K562 (cell line): ENCODE measurements around the gene TNK2. TPM values are rescaled to one million over a fixed set of nuclear protein-coding genes. Genes with fewer than 3 reads are reported as not detected.
"Not testable (repeated sequence)": the region's sequence is repeated elsewhere in the genome, so short reads cannot be mapped to it uniquely, and the experiment has no call there.

Experiments
- ATAC-seq: fragments of 200-7000 bp; cut with Tn5 transposase; 3 replicates; pipeline ENCODE4 v1.9.1; 2020; ENCODE audit warnings: moderate library complexity
- BruUV-seq: library from RNA; stranded (reverse); fragments of 400-500 nt; replicated peaks from 2 replicates; lab custom pipeline; 2021; lab: Mats Ljungman, UMichigan
- CTCF ChIA-PET: fragments of 300-600 bp; formaldehyde crosslinking; extraction: SDS; loops from one replicate; lab custom pipeline; 2021; ENCODE audit warnings: low intra/inter-chr PET ratio; lab: Yijun Ruan, JAX
- POLR2A ChIA-PET: fragments of 300-600, 350-650 bp; sonication (Branson Sonifier 250); formaldehyde crosslinking; extraction: SDS; loops from one replicate; lab custom pipeline; 2021; ENCODE audit warnings: antibody characterized with exemption, inconsistent platforms; lab: Yijun Ruan, JAX
- DNase-seq, 4 experiments: peaks; one replicate each; pipeline versions ENCODE4 v3.0.0 to v3.0.0-alpha.2; 2011 to 2018; ENCODE audit warnings: low spot score in 3 of 4, mixed read lengths in 3 of 4; ENCODE audit errors: extremely low read depth in 1 of 4
- FAIRE-seq: peaks from 2 replicates; lab custom pipeline; 2011; peaks lifted over from hg19 to GRCh38; lab: Jason Lieb, UNC
- H2AFZ ChIP-seq: 2 replicates; pipeline ENCODE4 v1.6.0; 2011; ENCODE audit warnings: low read depth, low read length, control low read depth, inconsistent platforms
- H3K27ac ChIP-seq: fragments of 200-600 bp; 3 replicates; pipeline ENCODE4 v1.8.0; 2011; ENCODE audit warnings: low read depth, mild to moderate bottlenecking, control low read depth, inconsistent platforms, low read length, moderate library complexity, mixed read lengths; ENCODE audit errors: extremely low read depth
- H3K27me3 ChIP-seq, 2 experiments: fragments of 300-600 bp in 1 of 2; 2 replicates in 1 of 2; 3 replicates in 1 of 2; pipeline versions ENCODE4 v1.6.0 to v1.8.0; 2011; ENCODE audit warnings: inconsistent platforms in 2 of 2, low read length in 2 of 2, mild to moderate bottlenecking in 1 of 2, mixed read lengths in 1 of 2, moderate library complexity in 1 of 2; ENCODE audit not compliant: control insufficient read depth in 2 of 2, insufficient read depth in 2 of 2
- H3K36me3 ChIP-seq: fragments of 300-600 bp; 3 replicates; pipeline ENCODE4 v1.8.0; 2011; ENCODE audit warnings: mild to moderate bottlenecking, low read length, inconsistent platforms; ENCODE audit not compliant: control insufficient read depth, insufficient read depth
- H3K4me1 ChIP-seq, 2 experiments: fragments of 200-600 bp in 1 of 2; replicated peaks in 1 of 2; 2 replicates in 1 of 2; 3 replicates in 1 of 2; pipeline versions ENCODE4 v1.5.1 to v1.8.0; 2011; ENCODE audit warnings: inconsistent platforms in 2 of 2, low read length in 2 of 2, mild to moderate bottlenecking in 1 of 2, mixed read lengths in 1 of 2, moderate library complexity in 1 of 2; ENCODE audit not compliant: control insufficient read depth in 2 of 2, insufficient read depth in 2 of 2
- H3K4me2 ChIP-seq: 2 replicates; pipeline ENCODE4 v1.6.1; 2011; ENCODE audit warnings: low read length, control low read depth, inconsistent platforms, mixed read lengths; ENCODE audit not compliant: insufficient read depth
- H3K4me3 ChIP-seq: fragments of 200-600 bp; sonication (generic), shearing (Covaris generic); 2 replicates; pipeline ENCODE4 v1.5.1; 2016; ENCODE audit warnings: control low read depth, inconsistent platforms
- H3K79me2 ChIP-seq: fragments of 200-600 bp; 3 replicates; pipeline ENCODE4 v1.8.0; 2011; ENCODE audit warnings: low read length, inconsistent platforms; ENCODE audit not compliant: control insufficient read depth, insufficient read depth
- H3K9ac ChIP-seq, 2 experiments: 2 replicates each; pipeline versions ENCODE4 v1.6.0 to v1.6.1; 2011; ENCODE audit warnings: low read depth in 2 of 2, low read length in 2 of 2, control low read depth in 1 of 2, inconsistent platforms in 1 of 2, mild to moderate bottlenecking in 1 of 2, mixed read lengths in 1 of 2; ENCODE audit not compliant: insufficient read depth in 1 of 2
- H3K9me1 ChIP-seq: one replicate; pipeline ENCODE4 v1.6.0; 2011; ENCODE audit warnings: inconsistent platforms, mild to moderate bottlenecking, low read length, moderate library complexity; ENCODE audit not compliant: control insufficient read depth, insufficient read depth
- H3K9me3 ChIP-seq: replicated peaks from 2 replicates; pipeline ENCODE4 v1.5.1; 2011; ENCODE audit warnings: low read depth, low read length, inconsistent platforms; ENCODE audit not compliant: control insufficient read depth, insufficient read depth
- H4K20me1 ChIP-seq: replicated peaks from 2 replicates; pipeline ENCODE4 v1.6.1; 2011; ENCODE audit warnings: low read length, inconsistent platforms, mixed read lengths; ENCODE audit not compliant: control insufficient read depth, insufficient read depth
- CHD1 ChIP-seq: fragments of 200-600 bp; sonication (generic); IDR thresholded peaks from one replicate; pipeline ENCODE4 v1.6.1; 2012; ENCODE audit warnings: mild to moderate bottlenecking, moderate library complexity, low read length, inconsistent platforms
- E2F6 ChIP-seq, 2 experiments: IDR thresholded peaks; 2 replicates each; pipeline ENCODE4 v1.6.1; 2011; ENCODE audit warnings: borderline replicate concordance in 1 of 2, control low read depth in 1 of 2, low read depth in 1 of 2, low read length in 1 of 2, mild to moderate bottlenecking in 1 of 2, mixed read lengths in 1 of 2, moderate library complexity in 1 of 2; ENCODE audit not compliant: insufficient read depth in 1 of 2, insufficient read length in 1 of 2, poor library complexity in 1 of 2, severe bottlenecking in 1 of 2; ENCODE audit errors: extremely low read depth in 1 of 2
- EGR1 ChIP-seq: fragments of 450-650 bp; conservative IDR thresholded peaks from 2 replicates; pipeline ENCODE4 v1.6.1; 2017; ENCODE audit warnings: mild to moderate bottlenecking
- FUS ChIP-seq: fragments of 200-400 bp; formaldehyde crosslinking; optimal IDR thresholded peaks from 2 replicates; pipeline ENCODE3; 2017; ENCODE audit warnings: low read depth, low read length
- ILK ChIP-seq: fragments of 450-650 bp; IDR thresholded peaks from 2 replicates; pipeline ENCODE4 v1.6.1; 2016; ENCODE audit warnings: missing genetic modification characterization, low read depth, mild to moderate bottlenecking, missing compliant biosample characterization, moderate library complexity, borderline replicate concordance
- MCM2 ChIP-seq: fragments of 450-650 bp; IDR thresholded peaks from 2 replicates; pipeline ENCODE4 v1.6.1; 2017; ENCODE audit warnings: low read depth, mild to moderate bottlenecking
- PKNOX1 ChIP-seq: fragments of 450-650 bp; IDR thresholded peaks from 2 replicates; pipeline ENCODE4 v1.6.1; 2016
- POLR2G ChIP-seq: fragments of 200-400 bp; formaldehyde crosslinking; IDR thresholded peaks from 2 replicates; pipeline ENCODE4 v1.6.1; 2017; ENCODE audit warnings: low read depth, mild to moderate bottlenecking, antibody characterized with exemption, low read length, moderate library complexity
- RBM14 ChIP-seq: fragments of 200-400 bp; formaldehyde crosslinking; IDR thresholded peaks from 2 replicates; pipeline ENCODE4 v1.6.1; 2018; ENCODE audit warnings: low read depth, mild to moderate bottlenecking, low read length, moderate library complexity, borderline replicate concordance; ENCODE audit not compliant: insufficient read depth
- RBM39 ChIP-seq: fragments of 200-400 bp; formaldehyde crosslinking; optimal IDR thresholded peaks from 2 replicates; pipeline ENCODE3; 2018; ENCODE audit warnings: low read depth, low read length
- RFX1 ChIP-seq: fragments of 450-650 bp; IDR thresholded peaks from 2 replicates; pipeline ENCODE4 v1.6.1; 2016; ENCODE audit warnings: mild to moderate bottlenecking, moderate library complexity
- SPI1 ChIP-seq: IDR thresholded peaks from 2 replicates; pipeline ENCODE4 v1.6.1; 2011; ENCODE audit warnings: low read depth, low read length, control low read depth, borderline replicate concordance
- ZBTB7A ChIP-seq: IDR thresholded peaks from 2 replicates; pipeline ENCODE4 v1.6.1; 2011; ENCODE audit warnings: low read depth, mild to moderate bottlenecking, low read length, moderate library complexity, borderline replicate concordance; ENCODE audit not compliant: control insufficient read depth
- ZNF282 ChIP-seq: sonication (generic); formaldehyde crosslinking; IDR thresholded peaks from 2 replicates; pipeline ENCODE4 v1.8.1; 2023; ENCODE audit warnings: missing genetic modification reagents
- WGBS: fragments of 100-300 bp; shearing (Covaris generic); methylation state at CpG from one replicate; pipeline ENCODE4 v1.1.6; 2016; ENCODE audit warnings: low coverage, mixed read lengths; ENCODE audit not compliant: insufficient coverage; ENCODE audit errors: missing lambda C conversion rate; 5-methylcytosine and 5-hydroxymethylcytosine counted together
- in situ Hi-C: fragments of 300-500 bp; cut with MboI; formaldehyde crosslinking; loops from 4 replicates; pipeline ENCODE4 v1.15.0; 2018; ENCODE audit warnings: inconsistent platforms, mixed read lengths
- intact Hi-C: fragments of 100-400 bp; cut with micrococcal nuclease; formaldehyde crosslinking; loops from 2 replicates; pipeline ENCODE4 v1.14.2; 2022
- polyA plus RNA-seq, 8 experiments: library from polyadenylated mRNA; depleted of rRNA in 4 of 8; stranded (reverse) in 5 of 8; unstranded in 3 of 8; fragments of >200 nt; fragmentation: Nextera tagmentation in 2 of 8; fragmentation: Illumina TruSeq in 1 of 8; extraction: Ambion mirVana in 2 of 8; extraction: Trizol in 1 of 8; gene quantifications; 2 replicates each; pipeline versions ENCODE4 v1.2.1 to v1.2.3, GENCODE V29; 2011 to 2014; ENCODE audit warnings: inconsistent platforms in 1 of 8, missing spikeins in 1 of 8
- total RNA-seq, 7 experiments: library from RNA; depleted of rRNA in 6 of 7; stranded (reverse); fragments of >200 nt in 6 of 7; fragmentation: Illumina TruSeq in 2 of 7; extraction: Trizol in 2 of 7; gene quantifications; 2 replicates each; pipeline versions ENCODE4 v1.2.1 to v1.2.3, GENCODE V29; 2011 to 2021; ENCODE audit warnings: low replicate concordance in 1 of 7

The TNK2 gene
- total and polyA plus RNA-seq, 9 of the 15 experiments (the other 6 are each of a cell fraction or from before 2014, with no cell fraction given) = 0.03 to 33.8 (median 6.5) TPM

- TF ChIP-seq RBM39 (no peak), FUS (no peak), PKNOX1 (no peak), RFX1 (no peak), MCM2 (no peak), ILK (tag) (no peak), RBM14 (no peak), CHD1 (no peak), ZNF282 (CRISPR knock-in tag) (no peak)
Measured at GRCh38 chr3:195956577-195956976, 48.2 kb upstream of the TNK2 start (continued).

GRCh38 chr3:195955416-195955841 lies 47.1 kb upstream of the TNK2 start:
- in situ Hi-C loops, POLR2A ChIA-PET, CTCF ChIA-PET, H3K4me1 ChIP-seq, H3K27ac ChIP-seq, H3K9me1 ChIP-seq, FAIRE-seq, H2AFZ ChIP-seq, H3K4me3 ChIP-seq: not testable (repeated sequence)
- H3K9ac ChIP-seq = peak overlapping the region in 1 of 2 experiments; percentile 68; a peak in 2 of 4 replicates
- peak; percentile 50 for ATAC-seq
- WGBS = 28% methylated on average over 17 of the region's 20 CpGs
- TF ChIP-seq ZBTB7A (peak; percentile 62; the same call in 1 of the 2 replicates), E2F6 (IDR thresholded peaks at IDR 0.05; ENCODE audit: borderline replicate concordance in 1 of 2, extremely low read depth in 1 of 2, insufficient read depth in 1 of 2, insufficient read length in 1 of 2, low read depth in 1 of 2, low read length in 1 of 2, poor library complexity in 1 of 2, severe bottlenecking in 1 of 2) (peak in 1 of 2 experiments; percentile 30), SPI1 (peak; percentile 21; the same call in 1 of the 2 replicates), POLR2G (peak; percentile 43), EGR1 (peak; percentile 61; the same call in 1 of the 2 replicates)
- TF ChIP-seq, all 486 proteins: peak for 5; not testable (repeated sequence) for 481
- intact Hi-C loops = loop anchor here (5.0 kb wide), 1 partner anchor 263 kb away; no protein-coding TSS in a partner anchor
- H4K20me1 ChIP-seq, H3K27me3 ChIP-seq, BruUV-seq, H3K9me3 ChIP-seq: not testable (repeated sequence)
- peak in 3 of 4 experiments; percentile 14 to 67 (median 16) for DNase-seq
- peaks cover 17% of the 10 kb centered on the region for H3K79me2 ChIP-seq
- peak overlapping the region; percentile 46 for H3K4me2 ChIP-seq
- peaks cover 25% of the 10 kb centered on the region; the same call in 2 of the 3 replicates for H3K36me3 ChIP-seq
